Neutrophil (primary cell): ENCODE data around the gene PROKR1.

Experiments used
- H3K27ac ChIP-seq: fragments of 200-600 bp; sonication (generic); 2 replicates; pipeline ENCODE4 v1.5.1; 2016; ENCODE audit warnings: mild to moderate bottlenecking, moderate library complexity
- H3K27me3 ChIP-seq: fragments of 200-600 bp; sonication (generic); 2 replicates; pipeline ENCODE4 v1.6.0; 2016; ENCODE audit warnings: mild to moderate bottlenecking
- H3K36me3 ChIP-seq: fragments of 200-600 bp; sonication (generic); 2 replicates; pipeline ENCODE4 v1.5.1; 2017
- H3K4me1 ChIP-seq, 2 experiments: fragments of 200-600 bp in 1 of 2; sonication (generic) in 1 of 2; 1 replicate in 1 of 2; 2 replicates in 1 of 2; pipeline versions ENCODE4 v1.5.1 to v1.6.1; 2013 to 2016; ENCODE audit warnings: low read depth in 1 of 2, low read length in 1 of 2, mild to moderate bottlenecking in 1 of 2, moderate library complexity in 1 of 2; ENCODE audit not compliant: control insufficient read depth in 1 of 2, insufficient read depth in 1 of 2
- H3K4me3 ChIP-seq, 2 experiments: fragments of 200-600 bp in 1 of 2; sonication (generic) in 1 of 2; 1 replicate in 1 of 2; 2 replicates in 1 of 2; pipeline ENCODE4 v1.5.1; 2013 to 2016; ENCODE audit warnings: low read depth in 1 of 2, low read length in 1 of 2, mild to moderate bottlenecking in 1 of 2, moderate library complexity in 1 of 2
- H3K9me3 ChIP-seq: fragments of 200-600 bp; sonication (generic); 2 replicates; pipeline ENCODE4 v1.5.1; 2016
- TF ChIP-seq, protein P1 (sequence below): fragments of 200-600 bp; sonication (generic); IDR thresholded peaks from 2 replicates; pipeline ENCODE4 v1.5.1; 2016; ENCODE audit warnings: antibody characterized with exemption

Gene PROKR1

DNA sequence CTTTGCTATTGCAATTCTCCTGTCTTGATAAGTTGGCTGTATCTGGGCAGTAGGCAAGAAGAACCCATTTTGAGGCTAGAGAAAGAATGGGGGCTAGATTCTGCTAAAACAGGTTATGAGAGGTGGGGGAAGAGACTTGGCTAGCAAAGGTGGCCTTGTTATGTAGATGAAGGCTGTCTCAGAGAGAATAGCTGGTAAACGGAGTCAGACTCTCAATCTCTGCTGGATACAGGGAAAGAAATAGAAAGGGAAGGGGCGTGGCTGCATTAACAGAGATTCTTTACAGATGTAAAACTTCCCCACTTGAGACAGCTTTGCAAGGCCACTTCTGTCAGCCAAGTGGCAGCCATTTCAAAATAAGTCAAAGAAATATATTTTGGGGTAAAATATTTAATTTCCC, 53.2 kb downstream of the PROKR1 start:
- Histone ChIP-seq H3K27me3 (no peaks in the 10 kb centered on the region), H3K4me1 (peaks cover 45 to 49% of the 10 kb centered on the region in 2 experiments)
- TF ChIP-seq, protein P1, sequence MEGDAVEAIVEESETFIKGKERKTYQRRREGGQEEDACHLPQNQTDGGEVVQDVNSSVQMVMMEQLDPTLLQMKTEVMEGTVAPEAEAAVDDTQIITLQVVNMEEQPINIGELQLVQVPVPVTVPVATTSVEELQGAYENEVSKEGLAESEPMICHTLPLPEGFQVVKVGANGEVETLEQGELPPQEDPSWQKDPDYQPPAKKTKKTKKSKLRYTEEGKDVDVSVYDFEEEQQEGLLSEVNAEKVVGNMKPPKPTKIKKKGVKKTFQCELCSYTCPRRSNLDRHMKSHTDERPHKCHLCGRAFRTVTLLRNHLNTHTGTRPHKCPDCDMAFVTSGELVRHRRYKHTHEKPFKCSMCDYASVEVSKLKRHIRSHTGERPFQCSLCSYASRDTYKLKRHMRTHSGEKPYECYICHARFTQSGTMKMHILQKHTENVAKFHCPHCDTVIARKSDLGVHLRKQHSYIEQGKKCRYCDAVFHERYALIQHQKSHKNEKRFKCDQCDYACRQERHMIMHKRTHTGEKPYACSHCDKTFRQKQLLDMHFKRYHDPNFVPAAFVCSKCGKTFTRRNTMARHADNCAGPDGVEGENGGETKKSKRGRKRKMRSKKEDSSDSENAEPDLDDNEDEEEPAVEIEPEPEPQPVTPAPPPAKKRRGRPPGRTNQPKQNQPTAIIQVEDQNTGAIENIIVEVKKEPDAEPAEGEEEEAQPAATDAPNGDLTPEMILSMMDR = no peak

DNA sequence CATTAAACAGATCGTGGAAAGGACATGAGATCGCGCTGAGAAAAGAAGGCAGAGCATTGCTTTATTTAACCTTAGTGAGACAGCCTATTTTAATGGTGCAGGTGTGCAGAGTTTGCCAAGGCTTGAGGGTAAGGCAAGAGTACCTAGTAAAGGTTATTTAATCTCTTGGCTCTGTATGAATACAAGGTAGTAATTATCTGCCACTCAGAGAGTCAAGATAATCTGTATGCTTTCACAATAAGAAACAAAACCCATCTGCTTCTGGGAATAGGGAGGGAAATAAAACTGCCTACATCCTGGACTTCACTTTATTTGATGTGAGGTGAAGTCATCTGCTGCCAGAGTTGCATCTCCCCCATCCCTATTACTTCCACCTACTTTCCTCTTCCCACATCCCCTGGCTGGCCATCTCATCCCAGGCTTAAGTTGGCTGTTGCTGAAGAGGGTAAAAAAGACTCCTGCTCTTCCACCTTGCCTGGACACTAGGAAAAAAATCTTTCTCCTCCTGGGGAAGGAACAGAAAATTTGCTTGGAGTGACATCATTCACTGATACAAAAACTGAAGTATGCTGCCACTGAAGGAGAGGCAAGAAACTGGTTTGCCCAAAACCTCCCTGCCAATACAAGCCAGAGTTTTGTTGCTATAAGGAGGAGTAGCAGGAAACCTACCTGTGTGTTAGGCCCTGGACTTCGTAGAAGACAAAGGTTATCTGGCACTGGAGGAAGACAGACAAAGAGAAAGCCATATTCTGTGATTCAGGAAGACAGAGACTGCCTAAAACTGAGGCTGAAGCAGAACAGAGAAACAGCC, 55.4 kb downstream of the PROKR1 start:
- H3K27ac ChIP-seq = no peak overlapping the region
- TF ChIP-seq, protein P1 = no peak
- no peaks in the 10 kb centered on the region for H3K27me3 ChIP-seq
- H3K4me1 ChIP-seq = peaks cover 23 to 27% of the 10 kb centered on the region in 2 experiments
- no peaks in the 10 kb centered on the region for H3K9me3 ChIP-seq
- H3K36me3 ChIP-seq = no peaks in the 10 kb centered on the region
- H3K4me3 ChIP-seq = no peak overlapping the region

More for the DNA sequence above, 53.2 kb downstream of the PROKR1 start:
- Histone ChIP-seq H3K36me3 (no peaks in the 10 kb centered on the region), H3K4me3 (no peak overlapping the region), H3K9me3 (no peaks in the 10 kb centered on the region), H3K27ac (no peak overlapping the region)

DNA sequence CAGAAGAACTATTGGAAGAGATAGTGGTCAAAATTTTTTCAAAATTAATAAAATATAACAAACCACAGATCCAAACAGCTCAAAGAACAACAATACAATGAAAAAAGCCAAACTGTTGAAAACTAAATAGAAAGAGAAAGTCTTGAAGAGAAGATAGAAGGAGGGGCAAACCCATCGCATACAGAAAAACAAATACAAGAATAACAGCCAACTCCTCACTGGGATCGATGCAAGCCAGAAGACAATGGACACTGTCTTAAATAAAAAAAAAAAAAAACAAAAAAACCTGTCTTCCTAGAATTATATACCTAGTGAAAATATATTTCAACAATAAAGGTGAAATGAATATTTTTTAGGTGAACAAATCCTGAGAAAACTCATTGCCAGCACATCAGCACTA, 57.2 kb downstream of the PROKR1 start:
- Histone ChIP-seq H3K36me3 (no peaks in the 10 kb centered on the region), H3K4me3 (no peak overlapping the region), H3K27ac (no peak overlapping the region), H3K9me3 (no peaks in the 10 kb centered on the region), H3K4me1 (peaks cover 6 to 9% of the 10 kb centered on the region in 2 experiments), H3K27me3 (no peaks in the 10 kb centered on the region)
- TF ChIP-seq, protein P1 = no peak

DNA sequence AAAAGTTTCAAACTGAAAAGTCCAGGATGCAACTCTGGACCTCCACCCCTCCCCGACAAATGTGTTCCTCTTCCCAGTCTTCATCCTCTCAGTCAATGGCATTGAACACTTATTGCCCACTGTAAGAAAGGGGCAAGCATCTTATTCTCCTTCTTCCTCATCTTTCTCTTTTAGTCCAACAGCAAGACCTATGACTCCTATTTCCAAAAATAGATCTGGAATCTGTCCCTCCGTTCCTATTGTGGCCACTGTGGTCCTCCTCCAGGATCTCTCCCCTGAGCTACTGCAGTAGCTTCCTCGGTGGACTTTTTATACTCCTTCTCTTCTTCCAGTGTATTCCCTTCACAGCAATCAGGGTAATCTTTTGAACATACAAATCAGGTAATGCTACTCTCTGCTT, 63.3 kb downstream of the PROKR1 start:
- no peak overlapping the region for H3K4me3 ChIP-seq
- H3K9me3 ChIP-seq = no peaks in the 10 kb centered on the region
- H3K27me3 ChIP-seq = no peaks in the 10 kb centered on the region
- no peaks in the 10 kb centered on the region for H3K36me3 ChIP-seq
- H3K27ac ChIP-seq = no peak overlapping the region
- TF ChIP-seq, protein P1 = no peak
- H3K4me1 ChIP-seq = no peaks in the 10 kb centered on the region
